Jurkat, Clone E6-1 (cell line): ENCODE measurements around the gene ARVCF.

ENCODE experiments used
- DNase-seq: peaks from one replicate; pipeline ENCODE4 v3.0.0-alpha.2; 2011; ENCODE audit warnings: low read depth, low spot score
- H3K4me3 ChIP-seq: 2 replicates; pipeline ENCODE4 v1.5.1; 2011; ENCODE audit warnings: mild to moderate bottlenecking, low read length, control low read depth, moderate library complexity

The ARVCF gene

GRCh38 chr22:20004464-20004863, 12.2 kb downstream of the ARVCF start:
- H3K4me3 ChIP-seq = no peak overlapping the region
- DNase-seq = no peak

GRCh38 chr22:20003304-20003703, 13.3 kb downstream of the ARVCF start:
- DNase-seq = no peak
- no peak overlapping the region for H3K4me3 ChIP-seq

GRCh38 chr22:20002636-20003035, 14.0 kb downstream of the ARVCF start:
- no peak for DNase-seq
- H3K4me3 ChIP-seq = no peak overlapping the region

- H3K4me3 ChIP-seq = no peak overlapping the region
These were observed 14.5 kb downstream of the ARVCF start for GRCh38 chr22:20002128-20002527.

GRCh38 chr22:20001082-20001638, 15.5 kb downstream of the ARVCF start:
- DNase-seq = no peak
- no peak overlapping the region for H3K4me3 ChIP-seq

More at GRCh38 chr22:20002128-20002527, 14.5 kb downstream of the ARVCF start:
- no peak for DNase-seq

- no peak overlapping the region for H3K4me3 ChIP-seq
- DNase-seq = no peak
These were observed 16.2 kb downstream of the ARVCF start for GRCh38 chr22:20000246-20001081.

GRCh38 chr22:19998991-19999820, 17.4 kb downstream of the ARVCF start:
- no peak for DNase-seq

GRCh38 chr22:19998232-19998951, 18.2 kb downstream of the ARVCF start:
- no peak overlapping the region for H3K4me3 ChIP-seq
- no peak for DNase-seq

More at GRCh38 chr22:19998991-19999820, 17.4 kb downstream of the ARVCF start:
- no peak overlapping the region for H3K4me3 ChIP-seq

- H3K4me3 ChIP-seq = no peak overlapping the region
- DNase-seq = no peak
These were observed 18.9 kb downstream of the ARVCF start for GRCh38 chr22:19997561-19998231.

- no peak for DNase-seq
- H3K4me3 ChIP-seq = no peak overlapping the region
These were observed 19.8 kb downstream of the ARVCF start for GRCh38 chr22:19996694-19997384.

- H3K4me3 ChIP-seq = no peak overlapping the region
- DNase-seq = no peak
These were observed 20.8 kb downstream of the ARVCF start for GRCh38 chr22:19995611-19996339.

GRCh38 chr22:19994851-19995610, 21.6 kb downstream of the ARVCF start:
- no peak overlapping the region for H3K4me3 ChIP-seq
- DNase-seq = no peak

GRCh38 chr22:19993926-19994325, 22.7 kb downstream of the ARVCF start:
- DNase-seq = no peak
- no peak overlapping the region for H3K4me3 ChIP-seq

- DNase-seq = no peak
- H3K4me3 ChIP-seq = no peak overlapping the region
These were observed 23.7 kb downstream of the ARVCF start for GRCh38 chr22:19992921-19993355.

GRCh38 chr22:19992481-19992911, 24.1 kb downstream of the ARVCF start:
- H3K4me3 ChIP-seq = no peak overlapping the region

GRCh38 chr22:19991645-19992451, 24.8 kb downstream of the ARVCF start:
- no peak for DNase-seq
- H3K4me3 ChIP-seq = no peak overlapping the region

More at GRCh38 chr22:19992481-19992911, 24.1 kb downstream of the ARVCF start:
- DNase-seq = no peak
